HepG2 (cell line): Measurements from ENCODE around the gene TRAPPC12. TPM values are rescaled to one million over a fixed set of nuclear protein-coding genes. Genes with fewer than 3 reads are reported as not detected.

ENCODE experiments used
- ATAD3A ChIP-seq: sonication (generic); formaldehyde crosslinking; IDR thresholded peaks from 2 replicates; pipeline ENCODE4 v1.4.0; 2020; ENCODE audit warnings: missing genetic modification reagents
- CAMTA2 ChIP-seq: sonication (generic); formaldehyde crosslinking; IDR thresholded peaks from 2 replicates; pipeline ENCODE4 v1.4.0; 2020; ENCODE audit warnings: mild to moderate bottlenecking, missing genetic modification reagents, borderline replicate concordance
- HMG20A ChIP-seq: IDR thresholded peaks from 2 replicates; pipeline ENCODE4 v1.6.1; 2016; ENCODE audit warnings: borderline replicate concordance
- KAT8 ChIP-seq: IDR thresholded peaks from 2 replicates; pipeline ENCODE4 v1.6.1; 2016; ENCODE audit warnings: missing genetic modification reagents, missing compliant biosample characterization
- PRDM10 ChIP-seq: sonication (generic); formaldehyde crosslinking; IDR thresholded peaks from 2 replicates; pipeline ENCODE4 v1.4.0; 2020; ENCODE audit warnings: low read depth, missing genetic modification reagents
- PRPF4 ChIP-seq: fragments of 200-400 bp; formaldehyde crosslinking; IDR thresholded peaks from 2 replicates; pipeline ENCODE4 v1.6.1; 2016; ENCODE audit warnings: low read length, low read depth; ENCODE audit not compliant: poor library complexity, severe bottlenecking
- SIN3B ChIP-seq: fragments of 150-350 bp; IDR thresholded peaks from 2 replicates; pipeline ENCODE4 v1.6.1; 2014; ENCODE audit warnings: low read length
- SSRP1 ChIP-seq: IDR thresholded peaks from 2 replicates; pipeline ENCODE4 v1.6.1; 2016; ENCODE audit warnings: control low read depth
- STAT6 ChIP-seq: sonication (generic); formaldehyde crosslinking; IDR thresholded peaks from 2 replicates; pipeline ENCODE4 v1.4.0; 2020; ENCODE audit warnings: missing genetic modification reagents, mild to moderate bottlenecking, borderline replicate concordance
- TFDP1 ChIP-seq: IDR thresholded peaks from 2 replicates; pipeline ENCODE4 v1.6.1; 2016; ENCODE audit warnings: missing compliant biosample characterization, missing genetic modification reagents, borderline replicate concordance
- TIGD3 ChIP-seq: sonication (generic); formaldehyde crosslinking; IDR thresholded peaks from 2 replicates; pipeline ENCODE4 v1.5.1; 2020; ENCODE audit warnings: mild to moderate bottlenecking, missing genetic modification reagents, borderline replicate concordance
- ZFYVE20 ChIP-seq: sonication (generic); formaldehyde crosslinking; IDR thresholded peaks from 2 replicates; pipeline ENCODE4 v1.8.0; 2023; ENCODE audit warnings: low read depth, mild to moderate bottlenecking, moderate library complexity, missing genetic modification reagents, borderline replicate concordance
- ZNF138 ChIP-seq: sonication (generic); formaldehyde crosslinking; IDR thresholded peaks from 2 replicates; pipeline ENCODE4 v1.5.0; 2020; ENCODE audit warnings: mild to moderate bottlenecking, low read depth, missing genetic modification reagents
- ZNF205 ChIP-seq: IDR thresholded peaks from 2 replicates; pipeline ENCODE4 v1.6.1; 2018; ENCODE audit warnings: missing biosample characterization, missing genetic modification reagents
- ZNF326 ChIP-seq: sonication (generic); formaldehyde crosslinking; IDR thresholded peaks from 2 replicates; pipeline ENCODE4 v1.4.0; 2020; ENCODE audit warnings: missing genetic modification reagents, borderline replicate concordance
- polyA plus RNA-seq, 8 experiments: library from polyadenylated mRNA; depleted of rRNA in 3 of 8; stranded (reverse) in 7 of 8; unstranded in 1 of 8; fragments of >200 nt; fragmentation: Illumina TruSeq in 4 of 8; extraction: Trizol in 4 of 8; gene quantifications; 2 replicates each; pipeline versions ENCODE4 v1.2.1 to v1.2.3, GENCODE V29; 2011 to 2016; ENCODE audit warnings: low read depth in 4 of 8, missing spikeins in 1 of 8, mixed read lengths in 1 of 8; ENCODE audit not compliant: insufficient read depth in 1 of 8
- total RNA-seq, 5 experiments: library from RNA; depleted of rRNA; stranded (reverse); fragments of >200 nt; fragmentation: Illumina TruSeq; extraction: Trizol; gene quantifications; 2 replicates each; pipeline ENCODE4 v1.2.3, GENCODE V29; 2016; ENCODE audit warnings: low read depth in 1 of 5
- TF ChIP-seq, protein P1 (sequence below): IDR thresholded peaks from 2 replicates; pipeline ENCODE4 v1.6.1; 2016; ENCODE audit warnings: low read depth, borderline replicate concordance
- TF ChIP-seq, protein P2 (sequence below): IDR thresholded peaks from 2 replicates; pipeline ENCODE4 v1.6.1; 2016; ENCODE audit warnings: missing biosample characterization, missing genetic modification reagents, low read depth

The TRAPPC12 gene
- total and polyA plus RNA-seq, 2 of the 13 experiments (the other 11 are each of a cell fraction or from before 2014, with no cell fraction given): 46.4 to 97.7 TPM

GRCh38 chr2:3519255-3520205 is 140.0 kb downstream of the TRAPPC12 start, which contains the start of gene ADI1 (continued):
- TF ChIP-seq SSRP1 (CRISPR knock-in tag) (no peak), TFDP1 (CRISPR knock-in tag) (peak; percentile 91), STAT6 (CRISPR knock-in tag) (peak; percentile 97; the same call in 1 of the 2 replicates), PRDM10 (CRISPR knock-in tag) (peak; percentile 60; the same call in 1 of the 2 replicates), ZNF138 (CRISPR knock-in tag) (no peak), TIGD3 (CRISPR knock-in tag) (no peak; the same call in 1 of the 2 replicates), CAMTA2 (CRISPR knock-in tag) (peak; percentile 97), HMG20A (CRISPR knock-in tag) (peak; percentile 49; the same call in 1 of the 2 replicates), ATAD3A (CRISPR knock-in tag) (no peak), ZNF326 (CRISPR knock-in tag) (no peak), SIN3B (no peak), KAT8 (CRISPR knock-in tag) (peak; percentile 73), ZNF205 (CRISPR knock-in tag) (peak; percentile 95), PRPF4 (no peak), ZFYVE20 (CRISPR knock-in tag) (no peak)
- TF ChIP-seq, protein P1, sequence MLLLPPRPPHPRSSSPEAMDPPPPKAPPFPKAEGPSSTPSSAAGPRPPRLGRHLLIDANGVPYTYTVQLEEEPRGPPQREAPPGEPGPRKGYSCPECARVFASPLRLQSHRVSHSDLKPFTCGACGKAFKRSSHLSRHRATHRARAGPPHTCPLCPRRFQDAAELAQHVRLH (CRISPR knock-in tag): peak; percentile 86
- TF ChIP-seq, protein P2, sequence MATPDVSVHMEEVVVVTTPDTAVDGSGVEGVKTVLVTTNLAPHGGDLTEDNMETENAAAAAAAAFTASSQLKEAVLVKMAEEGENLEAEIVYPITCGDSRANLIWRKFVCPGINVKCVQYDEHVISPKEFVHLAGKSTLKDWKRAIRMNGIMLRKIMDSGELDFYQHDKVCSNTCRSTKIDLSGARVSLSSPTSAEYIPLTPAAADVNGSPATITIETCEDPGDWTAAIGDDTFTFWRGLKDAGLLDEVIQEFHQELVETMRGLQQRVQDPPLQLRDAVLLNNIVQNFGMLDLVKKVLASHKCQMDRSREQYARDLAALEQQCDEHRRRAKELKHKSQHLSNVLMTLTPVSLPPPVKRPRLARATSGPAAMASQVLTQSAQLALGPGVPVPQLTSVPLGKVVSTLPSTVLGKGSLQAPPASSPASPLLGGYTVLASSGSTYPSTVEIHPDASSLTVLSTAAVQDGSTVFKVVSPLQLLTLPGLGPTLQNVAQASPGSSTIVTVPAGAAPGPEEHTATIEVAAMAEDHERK: peak; percentile 18; the same call in 1 of the 2 replicates
